ENCODE measurements around the gene ELF4.

The ELF4 gene

DNA sequence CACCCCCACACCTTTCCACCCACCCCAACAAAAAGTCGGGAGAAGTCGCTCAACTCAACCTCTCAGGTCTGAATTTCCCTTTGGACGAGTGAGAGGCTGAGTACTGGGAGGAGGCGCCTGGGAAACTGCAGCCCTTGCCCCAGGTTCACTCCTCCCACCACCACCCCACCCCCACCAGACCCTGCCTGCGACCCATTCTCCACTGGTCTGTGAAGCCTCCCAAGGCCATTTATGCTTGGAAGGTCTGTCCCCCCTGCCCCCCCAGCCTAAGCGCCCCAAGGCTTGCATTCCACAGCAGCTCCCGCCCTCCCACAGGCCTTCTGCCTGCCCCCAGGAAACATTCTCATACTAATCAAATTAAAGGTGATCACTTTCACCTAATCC lies 27.2 kb downstream of the ELF4 start:
- DNase-seq = no peak

DNA sequence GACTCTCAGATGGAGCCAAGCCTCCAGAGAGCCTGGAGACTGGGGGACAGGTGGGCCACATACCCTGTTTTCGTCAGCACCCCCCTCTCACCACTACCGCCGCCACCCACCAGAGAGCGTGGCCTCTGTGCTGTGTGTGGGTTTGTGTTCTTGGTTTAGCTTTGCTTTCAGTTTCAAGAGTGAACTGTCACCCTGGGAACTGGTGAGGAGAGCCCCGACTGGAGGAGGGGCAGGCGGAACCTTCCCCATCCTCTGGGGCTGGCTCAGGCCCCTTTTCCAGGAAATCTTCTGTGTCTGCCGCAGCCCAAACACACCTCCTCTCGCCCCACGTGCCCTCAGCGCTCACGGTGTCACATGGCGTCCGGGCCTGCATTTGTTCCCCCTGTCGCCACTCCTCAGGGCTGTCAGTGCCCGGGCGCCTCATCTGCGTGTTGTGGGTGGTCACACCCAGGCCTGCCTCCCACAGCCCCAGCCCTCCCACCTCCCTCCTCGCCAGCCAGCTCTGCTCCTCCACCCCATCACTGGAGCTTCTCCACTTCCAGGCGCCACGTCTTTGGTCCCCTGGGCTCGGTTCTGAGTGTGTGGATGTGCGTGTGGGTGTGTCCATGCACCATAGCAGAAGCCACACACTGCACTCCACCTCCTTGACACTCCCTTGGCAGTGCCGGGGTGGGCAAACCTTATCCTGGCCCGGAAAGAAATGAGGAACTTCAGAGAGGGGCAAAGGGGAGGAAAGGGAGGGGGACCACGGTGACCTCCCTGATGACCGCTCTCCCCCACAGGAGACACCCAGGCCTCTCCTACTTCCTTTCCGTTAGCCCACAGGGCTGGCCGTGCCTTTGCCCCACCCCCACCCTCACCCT lies 27.8 kb downstream of the ELF4 start:
- peak; percentile 90 for DNase-seq

DNA sequence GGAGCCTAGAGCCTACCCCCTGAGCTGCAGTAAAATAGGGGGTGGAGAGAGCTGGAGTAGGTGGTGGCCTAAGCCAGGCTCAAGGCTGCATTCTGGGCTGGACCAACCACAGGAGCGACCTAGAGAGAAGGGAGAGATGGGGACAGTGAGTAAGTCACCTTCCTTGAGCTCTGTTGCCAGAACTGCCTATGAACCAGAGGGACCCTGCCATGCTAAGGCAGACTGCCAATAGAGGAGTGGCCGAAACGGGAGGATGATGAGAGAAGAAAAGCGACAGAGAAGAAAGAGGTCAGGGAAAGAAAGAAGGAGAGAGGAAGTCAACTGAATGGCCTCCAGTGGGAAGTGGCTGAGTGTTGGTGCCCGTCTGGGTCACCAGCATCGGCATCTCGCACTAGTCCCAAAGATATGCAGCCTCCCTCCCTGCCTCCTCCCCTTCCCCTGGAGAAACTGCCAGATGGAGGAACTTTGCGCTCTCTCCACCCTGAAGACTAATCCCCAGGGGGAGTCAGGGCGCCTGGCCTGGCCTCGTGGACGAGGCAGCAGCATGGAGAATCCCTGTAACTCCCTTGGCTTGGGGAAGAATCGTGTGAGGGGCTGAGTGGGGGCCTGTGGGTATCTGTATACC lies 28.8 kb downstream of the ELF4 start:
- DNase-seq = no peak

DNA sequence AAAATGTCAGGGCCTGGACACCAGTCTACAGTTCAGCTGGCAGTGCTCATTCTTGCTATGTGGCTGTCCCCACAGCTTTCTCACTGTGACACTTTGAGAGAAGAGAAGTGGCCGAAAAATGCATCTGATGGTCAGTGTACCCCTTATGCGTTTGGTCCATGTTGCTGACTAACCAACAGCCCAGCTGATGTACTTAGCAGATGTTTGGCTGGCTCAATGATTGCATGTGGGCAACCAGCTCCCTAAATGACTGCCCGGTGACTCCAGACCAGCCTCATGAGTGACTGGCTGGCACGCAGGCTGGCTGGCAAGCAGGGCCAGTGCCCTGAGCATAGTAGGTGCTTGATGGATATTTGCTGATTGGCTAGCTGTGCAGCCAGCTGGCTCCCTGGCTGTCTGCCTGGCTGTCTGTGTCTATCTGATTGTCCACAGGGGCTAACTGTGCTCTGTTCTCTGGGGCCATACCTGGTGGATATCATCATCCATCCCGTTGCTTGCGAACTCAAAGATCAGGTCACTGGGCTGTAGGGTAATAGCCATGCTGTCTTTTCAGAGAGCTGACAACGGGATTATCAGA lies 29.4 kb downstream of the ELF4 start:
- no peak for DNase-seq

DNA sequence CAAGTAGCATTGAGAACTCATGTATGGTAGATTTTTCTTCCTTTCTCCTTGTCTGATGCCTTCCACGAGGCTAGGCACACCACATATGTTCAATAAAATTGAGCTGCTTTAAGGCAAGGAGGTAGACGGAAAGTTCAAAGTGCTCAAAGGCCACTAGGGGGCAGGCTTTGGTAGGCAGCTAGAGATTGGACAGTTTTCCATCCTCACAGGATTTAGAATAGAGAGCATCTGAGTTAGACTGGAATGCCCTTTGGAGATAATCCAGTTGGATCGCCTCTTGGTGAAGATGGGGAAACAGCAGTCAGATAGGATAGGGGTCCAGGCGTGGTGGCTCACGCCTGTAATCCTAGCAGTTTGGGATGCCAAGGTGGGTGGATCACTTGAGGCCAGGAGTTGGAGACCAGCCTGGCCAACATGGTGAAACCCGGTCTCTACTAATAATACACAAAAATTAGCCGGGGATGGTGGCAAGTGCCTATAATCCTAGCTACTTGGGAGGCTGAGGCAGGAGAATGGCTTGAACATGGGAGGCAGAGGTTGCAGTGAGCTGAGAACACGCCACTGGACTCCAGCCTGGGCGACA lies 30.4 kb downstream of the ELF4 start:
- DNase-seq = peak; percentile 24

DNA sequence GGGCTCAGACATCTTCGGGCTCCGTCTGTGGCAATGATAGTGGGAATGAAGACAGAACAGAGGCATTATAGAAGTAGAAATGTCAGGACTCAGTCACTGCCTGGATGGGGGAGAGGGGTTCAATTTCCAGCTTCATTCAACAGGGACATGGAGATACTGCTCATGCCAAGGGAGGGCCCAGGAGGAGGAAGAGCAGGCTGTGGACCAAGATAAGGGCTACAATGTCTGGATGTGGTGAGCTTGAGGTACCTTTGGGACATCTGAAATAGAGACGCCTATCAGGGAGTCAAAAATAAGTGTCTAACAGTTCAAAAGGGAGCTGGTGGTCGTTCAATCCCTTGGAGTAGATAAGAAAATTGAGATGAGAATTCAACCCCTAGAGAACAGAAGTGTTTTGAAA lies 34.5 kb downstream of the ELF4 start:
- DNase-seq = no peak

DNA sequence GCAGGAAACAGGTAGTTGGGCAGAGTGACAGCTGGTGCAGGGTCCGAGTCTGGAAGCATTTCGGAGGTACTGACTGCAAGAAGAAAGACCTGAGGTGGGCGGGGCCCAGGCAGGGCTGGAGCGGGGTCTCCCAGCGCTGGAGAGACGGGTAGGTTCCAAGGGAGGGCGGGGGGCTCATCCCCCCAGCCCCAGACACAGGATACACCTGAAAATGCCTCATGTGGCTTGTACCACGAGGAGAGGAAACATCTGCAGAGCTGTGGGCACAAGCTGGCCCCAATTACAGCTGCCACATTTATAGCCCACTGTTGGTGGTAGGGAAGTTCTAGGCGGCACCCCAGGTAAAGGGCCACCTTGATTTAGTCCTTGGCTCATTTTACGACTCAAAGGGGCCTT lies 38.0 kb downstream of the ELF4 start:
- DNase-seq = no peak

DNA sequence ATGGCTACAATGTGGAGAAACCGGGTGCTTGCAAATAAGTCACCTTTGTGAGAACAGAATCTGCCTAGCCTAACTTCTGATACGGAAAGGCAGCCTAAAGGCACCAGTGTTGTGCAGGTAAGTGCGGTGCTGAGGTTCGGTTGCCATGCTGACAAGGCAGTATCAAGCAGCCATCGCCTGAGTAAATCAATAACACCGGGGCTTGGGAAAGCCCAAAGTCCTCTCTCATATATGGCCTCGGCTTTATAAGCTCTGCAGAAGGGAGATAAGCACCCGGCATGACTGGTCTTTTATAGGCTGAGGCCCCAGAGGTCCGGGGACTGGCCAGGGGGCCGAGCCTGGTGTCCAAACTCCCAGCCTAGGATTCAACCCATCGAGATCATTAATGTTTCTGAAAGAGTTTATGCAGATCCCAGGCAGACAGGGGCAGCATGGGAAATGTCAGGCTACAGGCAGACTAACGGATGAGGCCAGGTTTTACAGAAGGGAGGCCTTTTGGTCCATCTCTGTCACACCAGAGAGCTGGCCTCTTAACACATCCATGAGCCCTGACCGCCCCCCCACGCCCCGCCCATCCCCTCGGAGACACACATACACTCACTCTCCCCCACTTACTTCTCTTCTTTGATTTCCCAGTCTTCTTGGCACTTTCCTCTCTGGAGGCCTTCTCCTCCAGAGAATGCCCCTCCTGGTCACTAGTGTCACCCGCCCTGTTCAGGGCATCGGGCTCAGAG lies 38.5 kb downstream of the ELF4 start:
- no peak for DNase-seq

DNA sequence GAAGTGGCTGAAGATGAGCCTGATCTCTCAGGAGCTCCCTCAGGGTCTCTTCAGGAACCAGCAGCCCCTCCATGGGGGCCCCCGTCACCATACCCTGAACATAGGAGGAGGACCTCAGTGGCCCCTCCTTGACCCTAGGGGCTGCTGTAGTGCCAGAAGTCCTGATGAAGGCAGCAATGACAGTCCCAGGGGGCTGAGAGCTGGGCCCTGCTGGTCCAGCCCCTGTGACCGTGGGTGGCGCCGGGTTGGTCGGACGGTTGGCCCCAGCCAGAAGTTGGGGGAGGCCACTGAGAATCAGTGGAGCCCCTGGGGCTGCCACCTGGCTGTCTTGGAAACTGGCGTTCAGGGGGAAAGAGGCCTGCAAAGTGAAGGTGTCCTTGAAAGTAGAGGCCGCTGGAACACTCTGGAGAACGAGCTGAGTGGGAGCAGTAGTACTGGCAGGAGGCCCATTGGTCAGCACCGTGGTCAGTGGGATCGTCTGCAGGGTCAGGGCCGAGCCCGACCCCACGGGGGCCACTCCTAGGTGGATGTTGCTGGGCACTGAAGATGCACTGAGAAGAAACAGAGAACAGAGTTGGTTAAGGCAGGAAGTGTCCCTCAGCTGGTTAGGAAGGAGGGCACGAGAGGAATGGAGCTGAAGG lies 43.2 kb downstream of the ELF4 start:
- no peak for DNase-seq

DNA sequence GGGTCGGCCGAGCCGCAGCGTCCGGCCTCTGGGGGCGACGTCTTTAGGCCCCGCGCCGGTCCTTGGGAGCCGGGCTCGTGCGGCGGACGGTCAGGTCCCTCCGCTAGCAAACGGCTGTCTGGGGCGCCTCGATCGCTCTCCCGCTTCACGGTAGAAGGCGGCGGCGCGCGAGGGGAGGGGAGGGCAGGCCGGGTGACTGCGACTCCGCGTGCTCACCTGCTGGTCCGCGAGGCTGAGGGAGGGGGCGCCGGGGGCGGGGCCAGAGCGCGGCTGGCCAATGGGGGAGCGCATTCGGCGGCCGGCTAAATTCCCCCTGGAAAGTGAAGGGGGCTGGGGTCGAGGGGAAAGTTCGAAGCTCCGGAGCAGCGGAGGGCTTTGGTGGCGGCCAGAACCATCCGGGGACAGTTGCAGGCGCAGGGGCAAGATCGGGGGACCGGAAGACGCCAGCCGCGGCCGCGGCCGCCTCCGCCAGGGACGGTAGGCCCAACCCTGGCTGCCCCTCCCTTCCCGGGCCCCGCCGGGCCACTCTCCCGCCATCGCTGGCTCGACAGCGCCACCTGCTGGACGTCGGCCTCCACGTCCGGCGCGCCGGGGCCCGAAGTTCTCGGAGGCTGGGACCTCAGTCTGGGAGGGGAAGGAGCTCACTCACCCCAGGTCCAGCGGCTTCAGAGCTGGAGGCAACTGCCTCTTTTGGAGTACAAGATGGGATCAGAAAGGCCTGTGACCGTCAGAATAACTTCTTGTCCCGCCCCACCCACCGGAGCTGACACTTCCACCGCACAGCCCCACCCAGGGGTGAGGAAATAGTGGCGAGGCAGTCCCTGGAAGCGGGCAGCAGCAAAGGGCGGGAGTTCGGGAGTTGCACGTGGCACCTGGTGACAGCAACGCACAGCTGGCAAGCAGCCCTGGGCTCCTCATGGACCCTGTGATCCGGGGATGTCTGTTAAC lies 49.9 kb downstream of the ELF4 start:
- DNase-seq = peak; percentile 51

DNA sequence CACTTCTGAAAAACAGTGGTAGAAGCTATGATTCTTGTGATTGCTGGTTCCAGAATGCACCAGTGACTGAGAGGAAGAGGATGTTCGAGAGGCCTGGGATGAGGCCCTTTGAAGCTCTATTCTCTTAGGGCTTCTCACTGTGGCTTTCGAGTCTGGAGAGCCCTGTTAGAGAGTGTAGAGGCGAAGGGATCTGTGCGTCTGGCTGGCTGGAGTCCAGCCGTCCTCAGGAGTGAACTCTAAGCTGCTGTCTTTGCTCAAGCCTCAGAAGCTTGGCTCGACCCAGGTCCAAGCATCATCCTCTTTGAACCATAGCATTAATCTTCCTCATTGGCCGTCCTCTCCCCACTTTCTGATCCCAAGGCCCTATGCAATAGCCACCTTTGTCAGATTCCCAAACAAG lies 51.6 kb downstream of the ELF4 start:
- DNase-seq = no peak

DNA sequence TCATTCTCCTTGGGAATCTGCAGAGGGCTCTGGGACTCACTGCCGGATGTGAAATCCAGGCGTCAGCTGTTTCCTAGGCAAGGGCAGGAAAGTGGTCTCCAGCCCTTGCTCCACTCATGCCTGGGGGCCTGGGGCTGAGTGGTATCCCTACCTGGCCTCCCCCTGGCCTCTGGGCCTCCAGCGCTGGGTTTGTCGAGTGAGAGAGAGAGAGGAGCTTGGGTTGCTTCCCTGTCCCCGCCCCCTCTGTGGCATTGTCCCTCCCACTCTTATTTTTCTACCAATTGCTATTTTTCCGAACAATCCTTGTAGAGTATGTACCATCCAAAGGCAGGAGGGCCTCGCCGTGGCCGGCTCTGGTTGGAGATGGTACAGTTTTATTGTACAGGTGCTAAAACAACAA lies 53.1 kb downstream of the ELF4 start:
- no peak for DNase-seq

DNA sequence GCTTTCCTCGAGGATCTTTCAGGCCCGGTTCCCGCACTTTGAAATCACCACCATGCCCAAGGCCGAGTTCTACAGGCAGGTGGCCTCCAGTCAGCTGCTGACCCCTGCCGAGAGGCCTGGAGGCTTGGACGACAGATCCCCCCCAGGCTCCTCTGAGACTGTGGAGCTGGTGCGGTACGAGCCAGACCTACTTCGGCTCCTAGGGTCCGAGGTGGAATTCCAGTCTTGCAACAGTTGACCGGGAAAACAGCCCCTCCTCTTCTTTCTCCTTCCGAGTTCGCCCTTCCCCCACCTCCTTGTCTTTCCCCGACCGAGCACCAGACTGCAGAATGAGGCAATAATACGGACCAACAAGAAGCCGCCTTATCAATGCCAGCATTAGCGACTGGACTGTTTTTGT lies 54.4 kb downstream of the ELF4 start:
- no peak for DNase-seq

DNA sequence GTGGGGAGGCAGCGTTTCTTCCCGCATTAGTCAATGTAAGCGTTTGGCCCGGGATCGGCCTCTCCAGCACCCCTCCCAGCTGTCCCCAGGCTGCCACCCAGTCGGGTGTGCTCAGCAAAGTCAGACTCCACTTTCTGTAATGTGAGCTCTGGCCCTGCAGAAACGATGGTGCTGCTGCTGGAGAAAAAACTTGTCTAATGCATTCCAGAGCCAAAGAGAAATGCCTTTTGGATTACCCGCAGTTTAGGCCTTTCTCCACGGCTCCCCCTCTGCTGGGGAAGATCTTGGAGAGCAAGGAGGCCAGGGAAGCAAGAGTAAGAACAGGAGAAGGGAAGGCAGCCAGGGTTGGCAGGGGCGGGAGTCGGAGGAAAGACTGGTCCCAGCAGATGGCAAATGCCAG lies 55.2 kb downstream of the ELF4 start:
- no peak for DNase-seq

DNA sequence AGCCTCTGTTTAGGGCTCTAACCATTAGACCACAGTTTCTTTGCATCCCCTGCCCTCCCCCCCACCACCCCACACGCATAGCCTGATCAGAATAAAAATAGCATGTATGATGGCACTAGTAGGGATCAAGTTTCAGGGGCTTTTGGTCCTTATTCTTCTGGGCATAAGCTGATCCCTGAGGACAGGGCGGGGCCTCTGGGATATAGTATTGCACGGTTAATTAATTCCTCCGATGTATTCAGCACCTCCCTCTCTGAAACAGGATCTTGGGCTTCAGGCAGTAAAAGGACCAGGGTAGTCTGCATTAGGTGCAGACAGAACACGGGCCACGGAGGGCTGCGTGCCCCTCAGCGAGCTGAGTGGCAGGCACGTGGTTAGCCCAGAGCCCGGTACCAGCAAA lies 57.1 kb downstream of the ELF4 start:
- no peak for DNase-seq

DNA sequence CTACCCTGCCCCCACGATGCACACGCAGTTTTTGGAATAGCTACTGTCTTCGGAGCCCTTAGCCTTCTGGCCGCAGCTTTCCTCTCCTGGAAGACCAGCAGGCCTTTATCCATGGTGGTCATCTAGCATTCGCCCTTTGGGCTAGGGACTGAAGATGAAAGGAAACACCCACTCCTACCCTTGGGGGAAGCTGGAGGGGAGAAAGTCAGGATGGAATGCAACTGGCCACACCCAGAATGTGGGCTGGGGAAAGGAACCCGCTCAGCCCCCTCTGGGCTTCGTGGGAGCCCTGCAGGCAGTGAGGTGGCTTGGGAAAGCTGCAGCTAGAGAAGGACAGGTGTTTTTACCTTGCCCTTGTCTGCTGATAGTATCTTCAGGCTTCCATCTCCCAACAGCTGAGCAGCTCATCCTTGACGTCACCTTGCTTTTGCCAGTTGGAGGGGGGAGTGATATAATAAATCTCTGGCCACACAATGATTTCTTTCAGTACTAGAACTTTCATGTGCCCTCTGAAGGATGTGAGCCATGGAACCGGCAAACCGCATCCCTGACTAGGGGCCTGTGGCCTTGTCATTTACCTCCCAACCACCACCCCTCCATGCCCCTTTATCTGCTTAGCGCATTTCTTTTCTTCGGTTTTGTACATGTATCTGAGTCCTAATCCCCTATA lies 59.0 kb downstream of the ELF4 start:
- no peak for DNase-seq

DNA sequence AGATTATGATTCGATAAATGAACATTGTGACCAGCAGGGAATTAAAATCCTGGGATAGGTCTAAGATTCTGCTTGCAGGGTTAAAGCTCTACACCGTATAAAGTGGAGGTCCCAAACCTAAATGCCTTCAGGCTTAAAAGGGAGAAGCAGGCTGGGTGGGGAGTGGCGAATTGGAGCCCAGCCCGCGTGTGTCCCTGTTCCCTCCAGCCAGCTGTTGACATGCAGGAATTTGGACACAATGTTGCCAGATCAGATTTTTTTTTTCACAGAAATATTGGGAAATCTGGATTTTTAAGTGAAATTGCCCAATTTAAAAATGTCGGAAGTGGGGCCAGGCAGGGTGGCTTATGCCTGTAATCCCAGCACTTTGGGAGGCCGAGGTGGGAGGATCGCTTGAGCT lies 60.5 kb downstream of the ELF4 start:
- no peak for DNase-seq

DNA sequence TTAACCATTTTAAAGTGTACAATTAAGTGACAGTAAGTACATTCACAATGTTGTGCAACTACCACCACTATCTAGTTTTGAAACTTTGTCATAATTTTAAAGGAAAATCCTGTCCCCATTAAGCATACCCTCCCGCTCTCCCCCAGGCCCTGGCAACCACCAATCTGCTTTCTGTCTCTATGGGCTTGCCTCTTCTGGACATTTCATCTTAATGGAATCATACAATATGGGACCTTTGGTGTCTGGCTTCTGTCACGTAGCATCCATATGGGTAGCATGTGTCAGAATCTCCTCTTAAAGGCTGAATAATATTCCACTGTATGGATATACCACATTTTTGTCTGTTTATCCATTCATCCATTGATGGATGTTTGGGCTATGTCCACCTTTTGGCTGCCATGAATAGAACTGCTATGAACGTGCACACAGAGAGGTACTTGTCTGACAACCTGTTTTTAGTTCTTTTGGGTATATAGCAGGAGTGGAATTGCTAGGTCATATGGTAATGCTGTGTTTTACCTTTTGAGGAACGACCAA lies 61.5 kb downstream of the ELF4 start:
- DNase-seq = no peak

DNA sequence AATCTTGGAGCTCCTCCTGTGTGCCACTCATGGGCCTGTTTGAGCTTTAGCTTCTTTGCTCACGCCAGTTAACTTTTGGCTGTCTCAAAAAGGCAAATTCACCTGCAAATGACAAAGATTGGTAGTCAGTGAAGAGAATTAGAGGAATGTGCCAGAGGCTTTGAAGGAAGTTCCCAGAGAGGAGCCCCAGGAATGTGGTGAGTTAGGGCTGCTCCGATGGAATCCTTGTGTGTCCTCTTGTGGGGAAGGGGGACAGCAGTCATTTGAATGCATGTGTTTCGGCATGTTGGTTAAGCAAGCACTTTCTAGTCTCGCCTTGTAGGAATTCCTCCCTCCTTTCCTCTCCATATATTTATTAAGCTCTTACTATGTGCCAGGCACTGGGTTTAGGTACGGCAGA lies 62.9 kb downstream of the ELF4 start:
- DNase-seq = no peak

DNA sequence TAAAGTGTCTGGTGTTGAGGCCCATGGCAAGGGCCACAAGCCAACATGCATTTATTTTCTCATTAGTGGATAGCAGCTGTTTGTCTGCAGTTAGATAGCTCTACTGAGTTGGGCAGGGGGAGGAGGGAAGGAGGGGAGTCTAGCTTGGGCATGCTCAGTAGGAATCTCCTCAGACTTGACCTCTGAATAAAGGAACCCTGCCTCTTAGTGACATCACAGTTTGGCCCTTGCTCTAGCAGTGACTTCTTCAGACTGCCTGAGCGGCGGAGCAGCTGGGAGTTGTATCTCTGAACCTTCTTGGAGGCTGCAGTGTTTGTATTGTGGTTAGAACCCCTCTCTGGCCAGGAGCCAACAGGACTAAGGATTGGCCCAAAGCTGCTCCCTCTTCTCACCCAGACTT lies 70.5 kb downstream of the ELF4 start:
- DNase-seq = no peak

DNA sequence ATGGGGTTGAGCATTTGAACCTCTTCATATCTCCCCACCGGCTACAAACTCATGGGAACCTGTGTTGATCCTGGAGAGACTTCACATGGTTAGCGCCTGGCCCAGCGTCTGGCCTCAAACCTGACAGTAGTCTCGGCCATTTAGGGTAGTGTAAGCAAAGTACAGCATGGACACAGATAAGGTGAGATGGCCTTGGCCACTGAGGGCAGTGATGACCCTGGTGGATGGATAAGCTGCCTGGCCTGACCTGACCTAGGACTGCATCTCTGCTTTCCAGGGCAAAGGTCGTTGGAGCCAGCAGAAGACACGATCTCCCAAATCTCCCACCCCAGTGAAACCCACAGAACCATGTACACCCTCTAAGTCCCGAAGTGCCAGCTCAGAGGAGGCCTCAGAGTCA lies 76.1 kb downstream of the ELF4 start:
- no peak for DNase-seq
